H9 (cell line): ENCODE measurements around the gene ZNF683. TPM values are rescaled to one million over a fixed set of nuclear protein-coding genes. Genes with fewer than 3 reads are reported as not detected.

Experiments
- DNase-seq: peaks from one replicate; pipeline ENCODE4 v3.0.0-alpha.2; 2017
- H2AFZ ChIP-seq: one replicate; pipeline ENCODE4 v1.6.1; 2013; ENCODE audit warnings: mild to moderate bottlenecking, low read length, control low read depth, moderate library complexity
- H2AK5ac ChIP-seq: 2 replicates; pipeline ENCODE4 v1.6.1; 2013; ENCODE audit warnings: low read length, control low read depth, mixed read lengths; ENCODE audit not compliant: insufficient read length
- H2BK120ac ChIP-seq: one replicate; pipeline ENCODE4 v1.6.1; 2013; ENCODE audit warnings: low read depth, mild to moderate bottlenecking, low read length, control low read depth, inconsistent platforms; ENCODE audit not compliant: poor library complexity, severe bottlenecking
- H2BK12ac ChIP-seq: 2 replicates; pipeline ENCODE4 v1.6.1; 2013; ENCODE audit warnings: low read length, control low read depth, mixed read lengths, low read depth; ENCODE audit not compliant: insufficient read length
- H2BK15ac ChIP-seq: 2 replicates; pipeline ENCODE4 v1.6.1; 2013; ENCODE audit warnings: low read depth, low read length, control low read depth
- H2BK20ac ChIP-seq: one replicate; pipeline ENCODE4 v1.6.1; 2013; ENCODE audit warnings: low read depth, mild to moderate bottlenecking, low read length, control low read depth, inconsistent platforms; ENCODE audit not compliant: poor library complexity, severe bottlenecking
- H2BK5ac ChIP-seq: 2 replicates; pipeline ENCODE4 v1.6.1; 2013; ENCODE audit warnings: low read length, control low read depth, mixed read lengths; ENCODE audit not compliant: insufficient read length
- H3K14ac ChIP-seq: 2 replicates; pipeline ENCODE4 v1.6.1; 2013; ENCODE audit warnings: low read length, control low read depth; ENCODE audit not compliant: insufficient read depth
- H3K18ac ChIP-seq: 2 replicates; pipeline ENCODE4 v1.6.1; 2013; ENCODE audit warnings: low read depth, mild to moderate bottlenecking, mixed read lengths, low read length, control low read depth; ENCODE audit not compliant: insufficient read length
- H3K23ac ChIP-seq: 2 replicates; pipeline ENCODE4 v1.6.1; 2013; ENCODE audit warnings: low read length, control low read depth, mixed read lengths, low read depth; ENCODE audit not compliant: insufficient read length
- H3K23me2 ChIP-seq: 2 replicates; pipeline ENCODE4 v1.6.1; 2013; ENCODE audit warnings: low read depth, mild to moderate bottlenecking, mixed read lengths, low read length, control low read depth; ENCODE audit not compliant: insufficient read length, poor library complexity, severe bottlenecking
- H3K27ac ChIP-seq: 2 replicates; pipeline ENCODE4 v1.5.1; 2013; ENCODE audit warnings: low read length, control low read depth, mixed read lengths, low read depth; ENCODE audit not compliant: insufficient read length
- H3K27me3 ChIP-seq: 2 replicates; pipeline ENCODE4 v1.6.1; 2013; ENCODE audit warnings: low read length, control low read depth, inconsistent platforms; ENCODE audit not compliant: insufficient read depth
- H3K4ac ChIP-seq: 2 replicates; pipeline ENCODE4 v1.6.1; 2013; ENCODE audit warnings: low read depth, mild to moderate bottlenecking, control low read depth, inconsistent platforms, low read length, moderate library complexity
- H3K4me1 ChIP-seq: 2 replicates; pipeline ENCODE4 v1.6.1; 2013; ENCODE audit warnings: low read length, control low read depth, inconsistent platforms; ENCODE audit not compliant: insufficient read depth
- H3K4me2 ChIP-seq: 2 replicates; pipeline ENCODE4 v1.6.1; 2013; ENCODE audit warnings: low read length, control low read depth, mixed read lengths; ENCODE audit not compliant: insufficient read length, insufficient read depth
- H3K56ac ChIP-seq: 2 replicates; pipeline ENCODE4 v1.6.1; 2013; ENCODE audit warnings: low read depth, mild to moderate bottlenecking, mixed read lengths, low read length, control low read depth; ENCODE audit not compliant: insufficient read length
- H3K79me1 ChIP-seq: 2 replicates; pipeline ENCODE4 v1.6.1; 2013; ENCODE audit warnings: low read depth, mild to moderate bottlenecking, moderate library complexity, low read length, control low read depth, inconsistent platforms; ENCODE audit not compliant: insufficient read depth, poor library complexity, severe bottlenecking
- H3K79me2 ChIP-seq: 2 replicates; pipeline ENCODE4 v1.6.1; 2013; ENCODE audit warnings: low read length, control low read depth, inconsistent platforms; ENCODE audit not compliant: insufficient read depth
- H3K9ac ChIP-seq: 2 replicates; pipeline ENCODE4 v1.6.1; 2013; ENCODE audit warnings: low read length, control low read depth, mixed read lengths; ENCODE audit not compliant: insufficient read length; ENCODE audit errors: extremely low read depth
- H3K9me3 ChIP-seq: one replicate; pipeline ENCODE4 v1.6.1; 2013; ENCODE audit warnings: low read depth, low read length, inconsistent platforms; ENCODE audit not compliant: control insufficient read depth
- H3T11ph ChIP-seq: one replicate; pipeline ENCODE4 v1.6.1; 2013; ENCODE audit warnings: mild to moderate bottlenecking, low read length, control low read depth, inconsistent platforms
- H4K20me1 ChIP-seq: one replicate; pipeline ENCODE4 v1.6.1; 2013; ENCODE audit not compliant: control insufficient read depth, insufficient read length, insufficient read depth
- H4K5ac ChIP-seq: 2 replicates; pipeline ENCODE4 v1.6.1; 2013; ENCODE audit warnings: low read depth, mild to moderate bottlenecking, mixed read lengths, low read length, control low read depth; ENCODE audit not compliant: insufficient read length
- H4K8ac ChIP-seq: replicated peaks from 2 replicates; pipeline ENCODE4 v1.6.1; 2013; ENCODE audit warnings: low read length, control low read depth, mixed read lengths, low read depth; ENCODE audit not compliant: insufficient read length
- H4K91ac ChIP-seq: 2 replicates; pipeline ENCODE4 v1.6.1; 2013; ENCODE audit warnings: low read depth, mild to moderate bottlenecking, moderate library complexity, mixed read lengths, low read length, control low read depth; ENCODE audit not compliant: insufficient read length
- H3K27ac Mint-ChIP-seq, 3 experiments: 2 replicates in 2 of 3; 3 replicates in 1 of 3; pipeline ENCODE4 v1.8.0; 2020 to 2021; ENCODE audit warnings: mixed read lengths in 3 of 3, mild to moderate bottlenecking in 1 of 3, moderate library complexity in 1 of 3
- H3K27me3 Mint-ChIP-seq: 2 replicates; pipeline ENCODE4 v1.8.0; 2021; ENCODE audit warnings: low read depth, mild to moderate bottlenecking, moderate library complexity, mixed read lengths
- H3K36me3 Mint-ChIP-seq, 3 experiments: 2 replicates in 2 of 3; 3 replicates in 1 of 3; pipeline ENCODE4 v1.8.0; 2020 to 2021; ENCODE audit warnings: low read depth in 3 of 3, mixed read lengths in 3 of 3; ENCODE audit not compliant: insufficient read depth in 1 of 3
- H3K4me1 Mint-ChIP-seq, 2 experiments: 2 replicates each; pipeline ENCODE4 v1.8.0; 2020; ENCODE audit warnings: mixed read lengths in 2 of 2
- H3K4me3 Mint-ChIP-seq, 2 experiments: 2 replicates in 1 of 2; 3 replicates in 1 of 2; pipeline ENCODE4 v1.8.0; 2020 to 2021; ENCODE audit warnings: mild to moderate bottlenecking in 2 of 2, mixed read lengths in 2 of 2, moderate library complexity in 1 of 2
- H3K9me3 Mint-ChIP-seq, 2 experiments: 2 replicates in 1 of 2; 3 replicates in 1 of 2; pipeline ENCODE4 v1.8.0; 2020; ENCODE audit warnings: mild to moderate bottlenecking in 2 of 2, mixed read lengths in 2 of 2, moderate library complexity in 1 of 2
- WGBS: extraction: QIAGEN DNeasy Blood & Tissue Kit; methylation state at CpG from one replicate; pipeline ENCODE4 v1.1.7; 2013; ENCODE audit warnings: missing lambda C conversion rate, low lambda C conversion rate, mixed read lengths; ENCODE audit not compliant: insufficient read length; ENCODE audit errors: extremely low coverage; 5-methylcytosine and 5-hydroxymethylcytosine counted together
- total RNA-seq: library from RNA; stranded (reverse); gene quantifications from 2 replicates; pipeline ENCODE4 v1.2.1, GENCODE V29; 2021
- TF ChIP-seq, protein P1 (sequence below): fragments of 200-600 bp; sonication (generic); conservative IDR thresholded peaks from 3 replicates; pipeline ENCODE4 v1.8.0; 2021; ENCODE audit warnings: antibody characterized with exemption, mild to moderate bottlenecking

ZNF683 gene
- total RNA-seq, 1 experiment from 2014 or later, result not detected

DNA sequence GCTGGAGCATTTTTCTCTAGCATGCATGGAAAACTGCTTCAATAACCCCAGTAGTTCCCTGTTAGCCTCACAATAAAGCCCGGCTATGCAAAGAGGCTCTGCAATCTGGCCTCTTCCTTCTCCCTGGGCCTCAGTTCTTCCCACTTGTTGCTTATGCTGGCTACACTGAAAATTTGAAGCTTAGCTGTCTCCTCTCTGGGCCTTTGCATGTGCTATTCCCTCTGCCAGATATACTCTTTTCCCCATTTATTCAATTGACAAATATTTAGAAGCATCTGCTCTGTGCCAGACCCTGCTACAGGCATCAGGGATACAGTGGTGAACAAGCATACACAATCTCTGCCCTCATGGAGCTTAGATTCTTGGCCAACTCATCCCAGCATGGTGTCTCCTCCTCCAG lies 33.9 kb downstream of the ZNF683 start:
- Histone ChIP-seq H4K8ac (no peak overlapping the region), H2AK5ac (no peak overlapping the region), H3K23me2 (peaks cover 4% of the 10 kb centered on the region), H3T11ph (no peak overlapping the region), H3K27me3 (no peaks in the 10 kb centered on the region), H4K5ac (no peak overlapping the region), H2AFZ (no peak overlapping the region), H3K9me3 (no peaks in the 10 kb centered on the region), H2BK120ac (no peak overlapping the region), H2BK20ac (no peak overlapping the region), H3K4ac (no peak overlapping the region), H3K56ac (no peak overlapping the region), H4K91ac (no peak overlapping the region), H4K20me1 (no peaks in the 10 kb centered on the region), H3K27ac (no peak overlapping the region), H2BK12ac (no peak overlapping the region), H3K9ac (no peak overlapping the region), H3K4me1 (no peaks in the 10 kb centered on the region; the same call in 1 of the 2 replicates), H3K14ac (no peak overlapping the region), H2BK5ac (no peak overlapping the region), H3K18ac (no peak overlapping the region), H3K4me2 (no peak overlapping the region), H2BK15ac (no peak overlapping the region), H3K79me2 (no peaks in the 10 kb centered on the region), H3K23ac (no peak overlapping the region), H3K79me1 (no peaks in the 10 kb centered on the region)
- TF ChIP-seq, protein P1, sequence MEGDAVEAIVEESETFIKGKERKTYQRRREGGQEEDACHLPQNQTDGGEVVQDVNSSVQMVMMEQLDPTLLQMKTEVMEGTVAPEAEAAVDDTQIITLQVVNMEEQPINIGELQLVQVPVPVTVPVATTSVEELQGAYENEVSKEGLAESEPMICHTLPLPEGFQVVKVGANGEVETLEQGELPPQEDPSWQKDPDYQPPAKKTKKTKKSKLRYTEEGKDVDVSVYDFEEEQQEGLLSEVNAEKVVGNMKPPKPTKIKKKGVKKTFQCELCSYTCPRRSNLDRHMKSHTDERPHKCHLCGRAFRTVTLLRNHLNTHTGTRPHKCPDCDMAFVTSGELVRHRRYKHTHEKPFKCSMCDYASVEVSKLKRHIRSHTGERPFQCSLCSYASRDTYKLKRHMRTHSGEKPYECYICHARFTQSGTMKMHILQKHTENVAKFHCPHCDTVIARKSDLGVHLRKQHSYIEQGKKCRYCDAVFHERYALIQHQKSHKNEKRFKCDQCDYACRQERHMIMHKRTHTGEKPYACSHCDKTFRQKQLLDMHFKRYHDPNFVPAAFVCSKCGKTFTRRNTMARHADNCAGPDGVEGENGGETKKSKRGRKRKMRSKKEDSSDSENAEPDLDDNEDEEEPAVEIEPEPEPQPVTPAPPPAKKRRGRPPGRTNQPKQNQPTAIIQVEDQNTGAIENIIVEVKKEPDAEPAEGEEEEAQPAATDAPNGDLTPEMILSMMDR, result no peak
- Mint-ChIP-seq H3K27me3 (peaks cover 24% of the 10 kb centered on the region), H3K9me3 (no peaks in the 10 kb centered on the region), H3K36me3 (peaks cover 0 to 2% (median 0%) of the 10 kb centered on the region in 3 experiments; a peak in 1 of 7 replicates), H3K4me3 (no peak overlapping the region; a peak in 1 of 5 replicates), H3K27ac (no peak overlapping the region), H3K4me1 (peaks cover 29 to 36% of the 10 kb centered on the region in 2 experiments)
- DNase-seq, result no peak
- WGBS, result no CpG with 5 or more reads among the region's 1 CpG
